Endometrial microvascular endothelial cells (primary cell): Measurements from ENCODE around the gene ANKFN1. TPM values are rescaled to one million over a fixed set of nuclear protein-coding genes. Genes with fewer than 3 reads are reported as not detected.

Experiments
- in situ Hi-C: cut with HindIII; loops from 2 replicates; pipeline ENCODE4 v1.10.0; 2017; ENCODE audit warnings: low sequenced_read_pairs, low pct_unique_long_range_greater_than_20kb; ENCODE audit errors: inconsistent ontology term
- total RNA-seq: library from RNA; depleted of rRNA; stranded (reverse); fragments of >200 nt; gene quantifications from one replicate; pipeline ENCODE4 v1.2.3, GENCODE V29; 2015; ENCODE audit errors: inconsistent ontology term

ANKFN1 gene, protein sequence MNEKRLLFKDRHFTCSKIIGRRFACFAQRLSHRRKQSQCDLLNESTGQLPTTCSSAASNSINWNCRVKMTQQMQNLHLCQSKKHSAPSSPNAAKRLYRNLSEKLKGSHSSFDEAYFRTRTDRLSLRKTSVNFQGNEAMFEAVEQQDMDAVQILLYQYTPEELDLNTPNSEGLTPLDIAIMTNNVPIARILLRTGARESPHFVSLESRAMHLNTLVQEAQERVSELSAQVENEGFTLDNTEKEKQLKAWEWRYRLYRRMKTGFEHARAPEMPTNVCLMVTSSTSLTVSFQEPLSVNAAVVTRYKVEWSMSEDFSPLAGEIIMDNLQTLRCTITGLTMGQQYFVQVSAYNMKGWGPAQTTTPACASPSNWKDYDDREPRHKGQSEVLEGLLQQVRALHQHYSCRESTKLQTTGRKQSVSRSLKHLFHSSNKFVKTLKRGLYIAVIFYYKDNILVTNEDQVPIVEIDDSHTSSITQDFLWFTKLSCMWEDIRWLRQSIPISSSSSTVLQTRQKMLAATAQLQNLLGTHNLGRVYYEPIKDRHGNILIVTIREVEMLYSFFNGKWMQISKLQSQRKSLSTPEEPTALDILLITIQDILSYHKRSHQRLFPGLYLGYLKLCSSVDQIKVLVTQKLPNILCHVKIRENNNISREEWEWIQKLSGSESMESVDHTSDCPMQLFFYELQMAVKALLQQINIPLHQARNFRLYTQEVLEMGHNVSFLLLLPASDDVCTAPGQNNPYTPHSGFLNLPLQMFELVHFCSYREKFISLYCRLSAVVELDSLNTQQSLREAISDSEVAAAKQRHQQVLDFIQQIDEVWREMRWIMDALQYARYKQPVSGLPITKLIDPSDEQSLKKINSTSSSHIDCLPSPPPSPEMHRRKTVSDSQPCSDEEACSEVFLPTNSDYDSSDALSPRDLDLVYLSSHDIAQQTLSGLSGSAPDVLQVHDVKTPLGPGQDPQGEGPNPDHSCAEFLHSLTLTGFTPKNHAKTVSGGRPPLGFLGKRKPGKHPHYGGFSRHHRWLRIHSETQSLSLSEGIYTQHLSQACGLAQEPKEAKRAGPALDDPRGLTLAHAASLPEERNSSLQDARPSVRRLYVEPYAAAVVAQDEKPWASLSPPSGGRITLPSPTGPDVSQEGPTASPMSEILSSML
- total RNA-seq, result not detected

GRCh38 chr17:56152874-56153602 is at the start of gene ANKFN1:
Gene ANKFN1, plus strand, starts transcription at chr17:56153475. Its CDS starts 59,193 bp downstream, at chr17:56212668.
- in situ Hi-C loops, result no loop called here

- in situ Hi-C loops, result no loop called here
These were observed 44.4 kb upstream of the ANKFN1 start for GRCh38 chr17:56108811-56109284.

DNA sequence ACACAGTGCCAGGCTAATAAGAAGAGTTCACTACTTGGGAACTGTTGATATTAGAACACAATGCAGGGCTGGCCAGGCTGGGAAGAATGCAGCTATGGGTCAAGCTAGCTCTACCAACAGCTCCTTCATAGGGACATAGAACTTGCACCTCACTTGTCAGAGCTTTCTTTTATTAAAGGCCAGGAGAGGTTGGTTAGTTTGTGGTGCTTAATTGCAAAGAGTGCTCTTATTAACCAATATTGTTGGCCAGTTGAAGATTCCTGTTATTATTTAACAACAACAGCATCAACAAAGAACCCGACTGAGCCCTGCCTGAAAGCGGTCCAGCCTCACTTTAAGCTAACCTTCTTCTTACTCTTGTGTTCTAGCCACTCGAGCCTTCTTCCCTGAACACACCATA is 43.4 kb upstream of the ANKFN1 start:
- in situ Hi-C loops, result no loop called here

- in situ Hi-C loops, result no loop called here
These were observed 42.7 kb upstream of the ANKFN1 start for GRCh38 chr17:56110463-56111135.

GRCh38 chr17:56111706-56112485 is 41.4 kb upstream of the ANKFN1 start:
- in situ Hi-C loops, result no loop called here

GRCh38 chr17:56113486-56113885 is 39.8 kb upstream of the ANKFN1 start:
- in situ Hi-C loops, result no loop called here

DNA sequence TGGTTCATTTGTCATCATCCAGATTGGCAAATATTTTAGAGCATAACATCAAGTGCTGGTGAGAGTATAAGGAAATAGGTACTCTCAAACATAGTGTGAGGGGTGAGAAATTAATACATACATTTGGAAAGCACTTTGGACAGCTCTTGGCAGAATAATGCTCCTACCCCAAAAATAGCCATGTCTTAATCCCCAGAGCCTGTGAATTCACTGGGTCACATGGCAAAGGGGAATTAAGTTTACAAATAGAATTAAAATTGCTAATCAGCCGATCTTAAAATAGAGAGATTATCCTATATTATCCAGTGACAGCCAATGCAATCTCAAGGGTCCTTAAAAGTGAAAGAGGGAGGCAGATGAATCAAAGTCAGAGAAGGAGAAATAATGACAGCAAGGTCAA is 38.8 kb upstream of the ANKFN1 start:
- in situ Hi-C loops, result no loop called here

DNA sequence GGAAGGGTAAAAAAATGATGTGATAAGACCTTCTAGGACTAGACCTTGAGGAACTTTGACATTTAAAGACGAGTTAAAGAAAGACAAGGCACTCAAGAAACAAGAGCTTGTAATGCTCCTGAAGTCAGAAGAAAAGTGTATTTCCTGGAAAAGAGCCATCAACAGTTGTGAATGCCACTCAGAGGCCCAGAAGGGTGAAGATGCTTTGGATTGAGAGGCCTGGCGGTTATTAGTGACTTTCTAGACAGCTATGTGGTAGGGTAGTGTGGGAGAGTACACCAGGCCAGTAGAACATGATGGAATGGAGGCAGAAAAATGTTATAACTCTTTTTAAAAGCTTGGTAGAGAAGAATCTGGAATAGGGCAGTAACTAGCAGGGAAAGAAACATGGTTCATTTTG is 34.1 kb upstream of the ANKFN1 start:
- in situ Hi-C loops, result no loop called here

DNA sequence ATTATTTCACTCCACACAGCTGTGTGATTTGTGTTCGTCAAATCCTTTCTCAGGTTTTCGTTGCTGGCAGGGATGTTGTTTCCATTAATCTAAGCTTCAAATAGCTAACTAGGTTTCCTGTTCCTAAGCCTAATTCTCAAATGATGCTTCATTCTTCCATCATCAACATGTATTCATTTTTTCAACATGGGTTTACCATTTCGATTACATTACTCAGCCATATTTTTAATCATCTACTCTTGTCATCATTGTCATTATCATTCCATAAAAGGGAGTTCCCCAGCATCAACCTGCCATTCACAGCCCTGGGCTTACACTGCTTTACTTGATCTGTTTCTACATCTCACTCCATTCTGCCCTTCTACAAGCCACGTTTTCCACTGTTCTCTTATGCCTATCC is 33.3 kb upstream of the ANKFN1 start:
- in situ Hi-C loops, result no loop called here

DNA sequence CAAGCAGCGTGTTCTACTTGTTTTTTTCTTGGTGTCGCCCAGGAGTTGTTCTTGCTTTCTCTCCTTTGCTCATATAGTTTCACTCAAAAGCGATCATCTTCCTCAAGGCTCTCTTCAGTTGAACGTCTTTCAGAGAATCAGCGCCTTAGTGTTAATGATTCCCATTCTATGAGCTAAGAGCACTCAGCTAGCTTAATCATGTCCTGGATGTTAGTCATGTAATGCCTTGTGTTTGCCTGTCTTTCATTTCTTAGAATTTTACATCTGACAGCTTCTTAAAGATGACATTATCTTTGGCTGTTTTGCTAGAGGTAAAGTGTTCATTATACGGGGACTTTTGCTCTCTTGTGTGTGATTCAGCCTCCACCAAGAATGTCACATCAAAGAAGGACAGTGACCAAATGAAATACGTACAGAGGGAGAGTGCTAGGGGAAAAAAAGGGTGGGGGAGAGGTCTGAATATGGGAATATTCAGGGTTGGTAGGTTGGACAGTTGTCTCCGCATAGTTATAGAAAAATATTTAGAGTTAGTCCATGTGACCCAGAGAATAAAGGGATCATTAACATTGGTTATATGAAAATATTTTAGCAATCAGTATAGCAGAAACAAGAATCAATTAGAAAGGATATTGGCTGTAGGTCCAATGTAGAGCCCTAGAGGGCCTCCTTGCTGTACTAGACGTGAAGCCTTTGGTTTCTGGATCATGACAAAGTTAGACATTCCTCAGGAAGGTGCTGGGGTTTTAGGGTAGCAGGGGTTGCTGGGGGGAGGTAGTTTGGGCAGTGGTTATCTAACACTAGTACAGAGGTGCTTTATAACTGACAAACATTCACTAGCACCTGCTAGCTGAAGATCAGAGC is 31.9 kb upstream of the ANKFN1 start:
- in situ Hi-C loops, result no loop called here

- in situ Hi-C loops, result no loop called here
These were observed 27.1 kb upstream of the ANKFN1 start for GRCh38 chr17:56125830-56126819.

DNA sequence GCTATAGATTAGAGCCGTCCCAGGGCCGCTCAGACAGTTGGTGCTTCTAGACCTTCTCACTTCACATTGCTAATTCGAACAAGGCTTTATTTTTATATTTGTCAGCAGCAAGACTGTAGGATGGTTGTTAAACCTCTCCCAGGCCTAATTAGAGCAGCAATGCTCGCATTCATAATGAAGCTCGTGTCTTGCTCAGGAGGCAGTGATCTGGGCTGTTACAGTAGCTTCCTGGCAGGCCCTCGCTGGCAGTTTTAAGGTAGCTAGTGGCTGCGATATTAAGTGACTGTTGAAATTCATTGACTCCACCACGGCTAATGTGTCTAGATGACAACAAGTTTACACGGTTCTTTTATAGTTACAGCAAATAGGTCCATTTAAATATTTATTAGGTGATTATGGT is 23.2 kb upstream of the ANKFN1 start:
- in situ Hi-C loops, result no loop called here

GRCh38 chr17:56130631-56131030 is 22.6 kb upstream of the ANKFN1 start:
- in situ Hi-C loops, result no loop called here

DNA sequence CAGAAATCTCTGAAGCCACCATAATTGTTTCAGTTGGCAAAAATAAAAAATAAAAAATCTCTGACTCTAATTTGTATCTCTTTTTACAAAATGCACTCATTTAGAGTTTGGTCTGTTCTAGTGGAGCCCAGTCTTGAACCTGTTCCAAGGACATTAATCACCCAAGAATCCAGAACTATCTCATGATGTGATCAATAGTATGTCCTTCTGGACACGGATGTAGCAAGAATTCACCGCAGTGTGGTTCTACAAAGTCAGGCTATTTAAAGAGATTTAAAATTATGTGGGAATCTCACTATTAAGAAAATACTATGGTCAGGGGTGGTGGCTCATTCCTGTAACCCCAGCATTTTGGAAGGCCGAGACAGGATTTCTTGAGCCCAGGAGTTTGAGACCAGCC is 21.8 kb upstream of the ANKFN1 start:
- in situ Hi-C loops, result no loop called here

DNA sequence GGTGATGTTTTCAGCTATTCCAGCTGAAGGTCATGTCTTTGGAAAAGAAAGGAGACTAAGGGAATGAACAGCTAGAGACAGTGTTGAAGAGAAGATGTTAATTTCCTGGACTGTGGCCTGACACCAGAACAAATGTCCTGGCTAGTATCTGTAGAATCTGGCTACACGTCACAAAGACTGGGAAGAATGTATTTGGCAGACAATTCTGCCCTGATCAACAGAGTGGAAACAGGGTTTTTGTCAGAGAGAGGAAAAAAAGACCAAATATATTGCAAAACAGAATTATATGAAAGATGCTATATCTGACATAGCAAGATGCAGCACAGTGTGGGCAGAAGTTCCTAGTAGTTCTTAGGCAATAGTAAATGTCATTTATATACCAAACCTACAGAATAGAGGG is 17.0 kb upstream of the ANKFN1 start:
- in situ Hi-C loops, result no loop called here
